K562 (cell line): Measurements from ENCODE around the gene ZNF672. TPM values are rescaled to one million over a fixed set of nuclear protein-coding genes. Genes with fewer than 3 reads are reported as not detected.

Experiments used
- ARID2 ChIP-seq: fragments of 450-650 bp; IDR thresholded peaks from 2 replicates; pipeline ENCODE4 v1.6.1; 2017; ENCODE audit warnings: antibody characterized with exemption, mild to moderate bottlenecking
- BRD4 ChIP-seq: fragments of 200-600 bp; sonication (generic); IDR thresholded peaks from 2 replicates; pipeline ENCODE4 v1.6.1; 2017; ENCODE audit warnings: inconsistent platforms
- CBX3 ChIP-seq, 2 experiments: IDR thresholded peaks; 1 replicate in 1 of 2; 2 replicates in 1 of 2; pipeline ENCODE4 v1.6.1; 2012; ENCODE audit warnings: inconsistent platforms in 2 of 2, low read length in 2 of 2, borderline replicate concordance in 1 of 2, control low read depth in 1 of 2
- HDAC1 ChIP-seq, 2 experiments: fragments of 450-650 bp; IDR thresholded peaks; 2 replicates each; pipeline ENCODE4 v1.6.1; 2016 to 2017; ENCODE audit warnings: inconsistent platforms in 1 of 2, mild to moderate bottlenecking in 1 of 2, moderate library complexity in 1 of 2
- KAT2B ChIP-seq: IDR thresholded peaks from one replicate; pipeline ENCODE4 v1.6.1; 2012; ENCODE audit warnings: low read depth, mild to moderate bottlenecking, control low read depth, inconsistent platforms, low read length, moderate library complexity
- MTA3 ChIP-seq: fragments of 450-650 bp; formaldehyde crosslinking; IDR thresholded peaks from 2 replicates; pipeline ENCODE4 v1.6.1; 2017; ENCODE audit warnings: mild to moderate bottlenecking, borderline replicate concordance
- NR2F6 ChIP-seq: fragments of 450-650 bp; formaldehyde crosslinking; IDR thresholded peaks from 2 replicates; pipeline ENCODE4 v1.4.0; 2020; ENCODE audit warnings: mild to moderate bottlenecking
- SP1 ChIP-seq: sonication (generic); formaldehyde crosslinking; IDR thresholded peaks from 2 replicates; pipeline ENCODE4 v1.8.1; 2022; ENCODE audit warnings: mild to moderate bottlenecking, missing genetic modification reagents
- TFAM ChIP-seq: fragments of 250-450 bp; sonication (Bioruptor Pico); conservative IDR thresholded peaks from 2 replicates; pipeline ENCODE4 v1.5.0; 2021; ENCODE audit warnings: mild to moderate bottlenecking, moderate library complexity
- ZNF407 ChIP-seq: fragments of 450-650 bp; IDR thresholded peaks from 2 replicates; pipeline ENCODE4 v1.6.1; 2016; ENCODE audit warnings: low read depth
- ZNF444 ChIP-seq: fragments of 250-450 bp; sonication (Bioruptor Pico); IDR thresholded peaks from 2 replicates; pipeline ENCODE4 v1.4.0; 2020; ENCODE audit warnings: mild to moderate bottlenecking, moderate library complexity
- polyA plus RNA-seq, 8 experiments: library from polyadenylated mRNA; depleted of rRNA in 4 of 8; stranded (reverse) in 5 of 8; unstranded in 3 of 8; fragments of >200 nt; fragmentation: Nextera tagmentation in 2 of 8; fragmentation: Illumina TruSeq in 1 of 8; extraction: Ambion mirVana in 2 of 8; extraction: Trizol in 1 of 8; gene quantifications; 2 replicates each; pipeline versions ENCODE4 v1.2.1 to v1.2.3, GENCODE V29; 2011 to 2014; ENCODE audit warnings: inconsistent platforms in 1 of 8, missing spikeins in 1 of 8
- total RNA-seq, 7 experiments: library from RNA; depleted of rRNA in 6 of 7; stranded (reverse); fragments of >200 nt in 6 of 7; fragmentation: Illumina TruSeq in 2 of 7; extraction: Trizol in 2 of 7; gene quantifications; 2 replicates each; pipeline versions ENCODE4 v1.2.1 to v1.2.3, GENCODE V29; 2011 to 2021; ENCODE audit warnings: low replicate concordance in 1 of 7
- TF ChIP-seq, protein P1 (sequence below): fragments of 450-650 bp; IDR thresholded peaks from 2 replicates; pipeline ENCODE4 v1.7.0; 2016; ENCODE audit warnings: borderline replicate concordance
- TF ChIP-seq, protein P2 (sequence below): fragments of 450-650 bp; formaldehyde crosslinking; IDR thresholded peaks from 2 replicates; pipeline ENCODE4 v1.4.0; 2020; ENCODE audit warnings: mild to moderate bottlenecking, mixed read lengths
- TF ChIP-seq, protein P3 (sequence below): IDR thresholded peaks from 2 replicates; pipeline ENCODE4 v1.6.1; 2011; ENCODE audit not compliant: insufficient read length; ENCODE audit errors: extremely low read depth

The ZNF672 gene
- total and polyA plus RNA-seq, 9 of the 15 experiments (the other 6 are each of a cell fraction or from before 2014, with no cell fraction given): 1.9 to 57.9 (median 24.1) TPM

DNA sequence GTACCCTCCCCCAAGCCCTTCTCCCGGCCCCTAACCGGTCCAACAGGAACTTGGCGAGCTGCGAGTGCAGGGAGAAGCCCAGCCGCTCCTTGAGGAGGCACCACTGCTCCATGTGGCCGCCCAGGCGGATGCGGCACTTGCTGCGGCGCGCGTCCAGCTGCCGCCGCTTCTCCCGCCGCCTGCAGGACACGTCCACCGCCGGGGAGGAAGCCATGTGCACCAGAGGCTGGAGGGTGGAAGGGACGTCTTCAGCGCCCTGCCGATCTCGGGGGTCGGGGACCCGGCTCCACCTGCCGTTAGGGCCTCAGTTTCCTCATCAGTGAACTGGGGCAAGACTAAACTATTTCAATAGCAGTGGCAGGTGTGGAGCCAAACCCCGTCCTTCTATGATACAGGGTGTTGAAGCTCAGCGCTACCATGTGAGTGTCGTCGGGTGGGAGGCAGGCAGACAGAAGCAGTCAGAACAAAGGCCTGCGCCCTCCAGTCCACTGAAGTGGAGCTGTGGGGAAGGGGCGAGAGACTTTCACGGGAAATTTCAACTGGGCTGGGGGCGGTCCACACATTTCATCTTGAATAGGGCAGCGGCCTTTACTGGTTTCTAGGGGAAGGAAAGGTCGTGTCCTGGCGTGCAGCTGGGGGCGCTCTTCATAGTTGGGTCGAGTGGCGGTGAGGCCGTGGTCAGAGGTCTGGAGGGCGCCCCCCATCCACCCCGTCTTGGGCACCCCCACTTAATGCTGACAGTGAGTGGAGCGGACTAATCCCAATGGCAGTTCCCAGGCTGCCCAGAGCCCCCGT lies 20.3 kb downstream of the ZNF672 start (continued):
- TF ChIP-seq KAT2B: no peak
- TF ChIP-seq ARID2: no peak
- TF ChIP-seq TFAM (CRISPR knock-in tag): no peak
- peak; percentile 58; the same call in 1 of the 2 replicates for TF ChIP-seq SP1
- 0 out of 2 replicates have a peak, but pooled peaks have one; percentile 66 for TF ChIP-seq MTA3
- TF ChIP-seq ZNF407: no peak
- no peak for TF ChIP-seq NR2F6 (CRISPR knock-in tag)
- TF ChIP-seq, protein P1, sequence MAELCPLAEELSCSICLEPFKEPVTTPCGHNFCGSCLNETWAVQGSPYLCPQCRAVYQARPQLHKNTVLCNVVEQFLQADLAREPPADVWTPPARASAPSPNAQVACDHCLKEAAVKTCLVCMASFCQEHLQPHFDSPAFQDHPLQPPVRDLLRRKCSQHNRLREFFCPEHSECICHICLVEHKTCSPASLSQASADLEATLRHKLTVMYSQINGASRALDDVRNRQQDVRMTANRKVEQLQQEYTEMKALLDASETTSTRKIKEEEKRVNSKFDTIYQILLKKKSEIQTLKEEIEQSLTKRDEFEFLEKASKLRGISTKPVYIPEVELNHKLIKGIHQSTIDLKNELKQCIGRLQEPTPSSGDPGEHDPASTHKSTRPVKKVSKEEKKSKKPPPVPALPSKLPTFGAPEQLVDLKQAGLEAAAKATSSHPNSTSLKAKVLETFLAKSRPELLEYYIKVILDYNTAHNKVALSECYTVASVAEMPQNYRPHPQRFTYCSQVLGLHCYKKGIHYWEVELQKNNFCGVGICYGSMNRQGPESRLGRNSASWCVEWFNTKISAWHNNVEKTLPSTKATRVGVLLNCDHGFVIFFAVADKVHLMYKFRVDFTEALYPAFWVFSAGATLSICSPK: no peak
- TF ChIP-seq, protein P2, sequence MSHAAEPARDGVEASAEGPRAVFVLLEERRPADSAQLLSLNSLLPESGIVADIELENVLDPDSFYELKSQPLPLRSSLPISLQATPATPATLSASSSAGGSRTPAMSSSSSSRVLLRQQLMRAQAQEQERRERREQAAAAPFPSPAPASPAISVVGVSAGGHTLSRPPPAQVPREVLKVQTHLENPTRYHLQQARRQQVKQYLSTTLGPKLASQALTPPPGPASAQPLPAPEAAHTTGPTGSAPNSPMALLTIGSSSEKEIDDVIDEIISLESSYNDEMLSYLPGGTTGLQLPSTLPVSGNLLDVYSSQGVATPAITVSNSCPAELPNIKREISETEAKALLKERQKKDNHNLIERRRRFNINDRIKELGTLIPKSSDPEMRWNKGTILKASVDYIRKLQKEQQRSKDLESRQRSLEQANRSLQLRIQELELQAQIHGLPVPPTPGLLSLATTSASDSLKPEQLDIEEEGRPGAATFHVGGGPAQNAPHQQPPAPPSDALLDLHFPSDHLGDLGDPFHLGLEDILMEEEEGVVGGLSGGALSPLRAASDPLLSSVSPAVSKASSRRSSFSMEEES (CRISPR knock-in tag): no peak
- TF ChIP-seq ZNF444 (CRISPR knock-in tag): no peak
- no peak for TF ChIP-seq BRD4
- TF ChIP-seq HDAC1 (IDR thresholded peaks at IDR 0.05): peak in 1 of 2 experiments; percentile 66; a peak in 2 of 4 replicates
- TF ChIP-seq CBX3 (IDR thresholded peaks at IDR 0.05; ENCODE audit: borderline replicate concordance in 1 of 2, low read length in 2 of 2): peak in 1 of 2 experiments; percentile 75; a peak in 1 of 3 replicates
- TF ChIP-seq, protein P3, sequence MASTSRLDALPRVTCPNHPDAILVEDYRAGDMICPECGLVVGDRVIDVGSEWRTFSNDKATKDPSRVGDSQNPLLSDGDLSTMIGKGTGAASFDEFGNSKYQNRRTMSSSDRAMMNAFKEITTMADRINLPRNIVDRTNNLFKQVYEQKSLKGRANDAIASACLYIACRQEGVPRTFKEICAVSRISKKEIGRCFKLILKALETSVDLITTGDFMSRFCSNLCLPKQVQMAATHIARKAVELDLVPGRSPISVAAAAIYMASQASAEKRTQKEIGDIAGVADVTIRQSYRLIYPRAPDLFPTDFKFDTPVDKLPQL: no peak
